CD4-positive, alpha-beta T cell treated with Interleukin-15 for 1 hour (primary cell): Measurements from ENCODE around the gene ZCCHC2.

Source experiments
- DNase-seq: peaks from one replicate; pipeline ENCODE4 v3.0.0-alpha.2; 2020

Gene ZCCHC2

DNA sequence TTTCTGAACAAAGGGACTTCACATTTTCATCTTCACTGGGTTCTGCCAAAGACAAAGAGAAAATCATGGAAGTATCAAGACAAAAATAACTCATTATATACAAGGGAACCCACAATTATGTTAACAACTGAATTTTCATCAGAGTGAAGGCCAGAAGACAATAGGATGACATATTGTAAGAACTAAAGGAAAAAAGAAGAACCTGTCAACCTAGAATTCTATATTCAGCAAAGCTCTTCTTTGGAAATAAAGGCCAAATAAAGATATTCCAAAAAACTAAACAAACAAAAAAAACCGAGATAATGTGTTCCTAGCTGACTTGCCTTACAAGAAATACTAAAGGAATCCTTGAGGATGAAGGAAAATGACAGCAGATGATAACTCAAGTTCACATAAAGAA is 10.3 kb upstream of the ZCCHC2 start:
- no peak for DNase-seq

- DNase-seq = no peak
Observed at GRCh38 chr18:62512996-62513395, 9.8 kb upstream of the ZCCHC2 start.

DNA sequence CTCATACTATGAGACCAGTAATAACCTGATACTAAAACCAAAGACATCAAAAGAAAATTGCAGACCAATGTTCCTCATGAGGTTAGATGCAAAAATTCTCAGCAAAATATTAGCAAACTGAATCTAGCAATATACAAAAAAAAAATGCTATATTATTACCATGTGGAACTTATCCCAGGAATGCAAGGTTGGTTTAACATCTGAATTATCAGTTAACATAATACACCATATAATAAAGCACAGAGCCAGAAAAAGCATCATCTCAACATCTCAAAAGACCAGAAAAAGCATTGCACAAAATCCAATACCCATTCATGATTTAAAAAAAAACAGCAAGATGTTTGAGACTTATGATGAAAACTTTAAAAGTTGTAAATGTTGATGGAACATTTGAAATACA is 8.3 kb upstream of the ZCCHC2 start:
- no peak for DNase-seq

GRCh38 chr18:62516242-62516641 is 6.6 kb upstream of the ZCCHC2 start:
- no peak for DNase-seq

DNA sequence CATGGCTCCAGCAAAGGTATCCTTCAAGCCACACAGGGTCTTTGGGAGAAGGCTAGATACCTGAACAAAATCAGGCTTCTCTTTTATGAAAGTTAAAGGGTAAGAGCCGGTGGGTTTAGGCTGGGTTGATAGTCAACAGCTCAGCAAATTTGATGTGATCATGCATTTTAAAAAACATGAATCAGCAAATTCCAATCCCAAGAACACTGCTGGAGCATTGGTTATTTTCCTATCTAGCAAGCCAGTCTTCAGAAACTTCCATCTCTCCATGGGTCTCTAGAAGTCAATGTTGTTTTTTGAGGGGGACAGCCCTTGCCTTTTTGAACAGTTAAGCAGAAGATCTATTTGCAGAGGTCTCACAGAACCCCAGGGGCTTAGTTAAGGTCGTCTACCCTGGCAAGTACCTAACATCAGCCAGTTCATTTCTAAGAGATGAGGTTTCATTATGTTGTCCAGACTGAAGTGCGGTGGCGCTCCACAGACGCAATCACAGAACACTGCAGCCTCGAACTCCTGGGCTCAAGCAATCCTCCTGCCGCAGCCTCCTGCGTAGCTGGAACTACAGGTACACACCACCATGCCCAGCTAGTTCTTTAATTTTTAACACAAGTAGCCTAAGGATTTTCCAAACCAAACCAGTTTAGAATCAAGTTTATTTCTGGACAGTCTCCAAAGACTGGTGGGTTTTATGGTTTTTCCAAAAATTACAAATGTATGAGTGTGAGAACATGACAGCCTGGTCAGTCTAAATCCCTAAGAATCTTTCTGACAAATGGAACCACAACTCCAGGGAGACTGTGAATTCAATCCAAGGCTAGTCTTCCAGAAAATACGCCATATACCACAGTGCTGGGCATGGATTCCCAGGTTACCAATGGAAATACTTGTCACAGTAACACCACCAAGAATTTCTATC is 4.1 kb upstream of the ZCCHC2 start:
- DNase-seq = no peak

GRCh38 chr18:62519684-62520083 is 3.1 kb upstream of the ZCCHC2 start:
- no peak for DNase-seq

DNA sequence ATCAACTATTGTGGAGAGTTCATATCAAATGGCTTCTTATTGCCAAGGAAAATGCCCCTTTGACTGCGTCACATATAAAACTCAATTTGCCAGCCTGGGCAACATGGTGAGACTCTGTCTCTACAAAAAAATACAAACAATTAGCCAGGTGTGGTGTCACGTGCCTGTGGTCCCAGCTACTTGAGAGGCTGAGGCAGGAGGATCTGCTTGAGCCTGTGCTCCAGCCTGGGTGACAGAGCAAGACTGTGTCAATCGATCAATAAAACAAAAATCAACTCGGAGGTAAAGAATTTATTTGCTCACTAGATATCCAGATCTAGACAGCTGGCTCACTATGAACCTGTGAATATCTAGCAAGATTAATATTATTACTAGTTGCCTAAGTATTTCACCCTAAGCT is 1.7 kb upstream of the ZCCHC2 start:
- DNase-seq = no peak

- no peak for DNase-seq
Observed at GRCh38 chr18:62521593-62521992, 1.2 kb upstream of the ZCCHC2 start.

- DNase-seq = no peak
Observed at GRCh38 chr18:62522178-62522503, 684 bp upstream of the ZCCHC2 start.

- DNase-seq = no peak
Observed at GRCh38 chr18:62523255-62523588, 397 bp downstream of the ZCCHC2 start.

DNA sequence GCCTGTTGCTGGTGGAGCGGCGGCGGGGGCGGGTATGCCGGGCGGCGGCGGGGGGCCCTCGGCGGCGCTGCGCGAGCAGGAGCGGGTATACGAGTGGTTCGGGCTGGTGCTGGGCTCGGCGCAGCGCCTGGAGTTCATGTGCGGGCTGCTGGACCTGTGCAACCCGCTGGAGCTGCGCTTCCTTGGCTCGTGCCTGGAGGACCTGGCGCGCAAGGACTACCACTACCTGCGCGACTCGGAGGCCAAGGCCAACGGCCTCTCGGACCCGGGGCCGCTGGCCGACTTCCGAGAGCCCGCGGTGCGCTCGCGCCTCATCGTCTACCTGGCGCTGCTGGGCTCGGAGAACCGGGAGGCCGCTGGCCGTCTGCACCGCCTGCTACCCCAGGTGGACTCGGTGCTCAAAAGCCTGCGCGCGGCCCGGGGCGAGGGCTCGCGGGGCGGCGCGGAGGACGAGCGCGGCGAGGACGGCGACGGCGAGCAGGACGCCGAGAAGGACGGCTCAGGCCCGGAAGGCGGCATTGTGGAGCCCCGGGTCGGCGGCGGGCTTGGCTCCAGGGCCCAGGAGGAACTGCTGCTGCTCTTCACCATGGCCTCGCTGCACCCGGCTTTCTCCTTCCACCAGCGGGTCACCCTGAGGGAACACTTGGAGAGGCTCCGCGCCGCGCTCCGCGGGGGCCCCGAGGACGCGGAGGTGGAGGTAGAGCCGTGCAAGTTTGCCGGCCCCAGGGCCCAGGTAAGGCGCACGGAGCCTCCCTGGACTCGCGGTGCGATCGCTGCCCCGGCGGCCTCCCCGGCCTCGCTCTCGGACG is 1.0 kb downstream of the ZCCHC2 start:
- DNase-seq = peak; percentile 47

DNA sequence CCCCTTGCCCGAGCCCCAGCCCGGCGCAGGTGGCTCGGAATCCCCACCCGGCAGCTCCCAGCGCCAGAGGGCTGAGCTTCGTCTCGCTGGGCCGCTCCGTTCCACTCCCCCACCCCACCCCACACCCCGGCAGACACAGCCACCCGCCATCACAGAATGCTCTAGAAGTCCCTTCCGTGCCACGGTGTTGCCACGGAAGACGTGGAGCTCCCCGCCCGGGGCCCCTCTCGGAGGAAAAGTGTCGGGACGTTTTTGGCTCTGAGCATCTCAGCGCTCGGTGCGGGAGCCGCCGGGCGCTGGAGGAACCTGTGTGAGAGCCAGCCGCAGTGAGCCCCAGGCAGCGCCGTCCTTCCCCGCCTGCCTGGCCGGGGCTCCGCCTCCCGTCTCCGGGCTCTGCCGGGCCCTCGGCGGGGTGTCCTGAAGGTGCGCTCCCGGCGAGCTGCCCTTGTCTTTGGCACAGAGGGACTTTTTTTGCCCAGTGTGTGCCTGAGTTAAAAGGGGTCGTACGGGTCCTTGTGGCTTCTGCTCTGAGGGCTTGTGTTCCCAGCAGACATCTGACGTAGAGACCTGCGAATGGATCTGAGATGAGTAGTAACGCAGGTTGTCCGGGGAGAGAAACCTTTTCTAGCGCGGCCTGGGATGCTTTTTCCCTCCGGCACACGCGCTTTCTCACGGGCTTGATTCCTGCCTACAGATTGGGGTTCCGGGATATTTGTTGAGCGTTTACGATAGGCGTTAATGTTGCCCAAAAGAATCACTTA is 1.8 kb downstream of the ZCCHC2 start:
- peak; percentile 62 for DNase-seq

DNA sequence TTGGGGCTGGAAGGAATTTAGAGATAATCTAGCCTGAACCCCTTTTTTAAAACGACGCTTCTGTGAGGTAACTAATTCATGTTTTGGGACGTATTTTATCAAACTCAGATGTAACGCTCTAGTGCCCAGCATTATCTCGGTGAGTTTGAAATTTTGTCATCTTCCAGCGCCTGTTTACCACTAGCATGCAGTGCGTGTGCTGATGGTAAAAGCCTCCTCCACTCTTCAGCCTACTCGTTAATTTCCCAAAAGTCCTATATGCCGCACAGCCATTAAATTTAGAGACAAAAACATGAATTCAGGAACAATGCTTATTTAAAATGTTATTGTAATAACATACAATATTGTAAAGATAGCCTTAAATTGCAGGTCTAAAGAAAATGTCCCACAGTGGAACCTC is 2.8 kb downstream of the ZCCHC2 start:
- DNase-seq = no peak

DNA sequence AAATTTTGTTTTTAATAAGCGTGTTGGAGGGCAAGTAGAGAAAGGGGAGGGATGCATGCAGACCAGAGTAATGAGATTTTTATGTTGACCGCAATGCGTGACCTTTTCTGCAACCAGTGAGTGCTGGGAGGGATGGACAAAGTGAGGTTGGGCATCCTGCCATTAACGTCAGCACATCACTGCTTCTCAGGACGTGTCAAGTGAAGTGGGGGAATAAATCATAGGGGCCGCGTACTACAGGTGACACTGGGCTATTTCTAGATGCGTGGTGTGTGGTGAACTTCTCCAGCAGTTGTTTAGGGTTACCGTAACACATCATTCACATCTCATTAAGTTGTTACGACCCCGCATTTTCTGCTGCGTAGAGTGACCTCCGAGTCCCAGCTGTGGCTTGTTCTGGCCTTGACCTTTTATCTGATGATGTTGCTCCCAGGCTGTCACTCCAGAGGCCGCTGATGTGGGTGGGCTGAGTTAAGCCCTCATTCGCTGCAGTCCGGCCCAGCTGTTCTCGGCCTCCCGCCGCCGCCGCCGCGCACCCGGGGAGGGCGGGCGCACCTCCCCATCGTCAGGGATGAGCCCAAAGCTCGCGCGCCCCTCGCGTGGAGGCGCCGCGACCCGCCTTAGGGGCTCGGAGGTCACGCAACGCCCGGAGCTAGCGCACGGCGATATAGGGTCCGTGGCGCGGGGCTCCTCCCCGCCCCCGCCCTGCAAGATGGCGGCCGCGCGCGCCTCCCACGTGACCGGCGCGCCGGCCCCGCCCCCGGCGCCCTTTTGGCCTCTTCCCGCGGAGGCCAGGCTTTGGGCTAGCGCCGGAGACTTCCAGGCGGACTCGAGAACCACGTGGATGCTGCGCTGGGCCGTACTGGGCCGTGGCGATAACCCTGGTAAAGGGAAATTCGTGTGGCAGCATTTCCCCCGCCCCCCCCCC is 3.5 kb downstream of the ZCCHC2 start:
- DNase-seq = peak; percentile 75

DNA sequence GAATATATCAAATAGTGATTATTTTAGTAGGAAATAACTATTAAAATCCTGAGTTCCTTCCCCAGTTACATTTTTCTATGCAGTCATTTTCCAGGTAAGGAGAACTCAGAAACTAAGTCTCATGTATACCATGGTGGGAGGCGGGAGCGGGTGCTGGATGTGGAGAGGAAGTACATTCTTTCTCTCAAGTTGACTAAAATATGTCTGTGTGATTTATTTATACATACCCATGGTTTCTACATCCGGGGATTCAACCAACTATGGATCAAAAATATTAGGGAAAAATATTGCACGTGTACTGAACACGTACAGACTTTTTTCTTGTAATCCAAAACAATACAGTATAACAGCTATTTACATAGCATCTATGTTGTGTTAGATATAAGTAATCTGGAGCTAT is 6.8 kb downstream of the ZCCHC2 start:
- no peak for DNase-seq

DNA sequence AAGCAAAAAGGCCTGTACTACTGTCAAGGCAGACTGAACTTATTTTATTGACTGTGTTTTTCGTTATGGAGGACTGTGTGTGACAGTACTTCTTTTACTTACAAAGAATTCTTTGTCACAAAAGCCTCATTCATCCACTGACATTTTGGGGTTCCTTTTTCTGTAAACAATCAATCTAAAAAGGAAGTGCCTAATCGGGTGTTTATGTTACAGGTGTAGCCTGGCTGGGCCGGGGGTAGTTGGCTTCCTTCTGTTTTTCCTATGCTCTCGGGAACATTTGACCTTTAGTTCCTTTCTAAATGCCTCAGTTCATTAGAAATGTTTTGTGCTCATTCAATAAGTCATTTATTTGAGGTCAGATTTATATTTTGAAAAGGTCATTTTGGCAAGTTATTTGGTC is 8.3 kb downstream of the ZCCHC2 start:
- DNase-seq = no peak

- no peak for DNase-seq
Observed at GRCh38 chr18:62531931-62532330, 9.1 kb downstream of the ZCCHC2 start.

DNA sequence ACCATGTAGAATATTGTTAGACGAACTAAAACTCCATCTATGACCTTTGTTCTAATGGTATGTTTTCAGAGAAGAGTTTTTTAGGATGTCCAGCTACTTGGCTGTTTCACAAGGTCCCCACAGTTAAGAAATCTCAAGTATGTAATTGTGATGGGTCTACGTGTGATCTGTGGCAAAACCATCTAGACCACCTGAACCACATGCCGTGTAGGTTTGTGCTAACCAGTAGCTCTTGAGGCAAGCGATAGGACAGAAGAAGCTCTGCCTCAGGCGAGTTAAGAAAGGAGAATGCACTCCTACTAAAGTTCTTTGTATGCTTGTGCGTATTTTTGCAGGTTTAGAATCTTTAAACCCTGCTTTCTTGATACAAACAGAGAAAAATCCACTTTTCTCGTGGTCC is 13.2 kb downstream of the ZCCHC2 start:
- no peak for DNase-seq

DNA sequence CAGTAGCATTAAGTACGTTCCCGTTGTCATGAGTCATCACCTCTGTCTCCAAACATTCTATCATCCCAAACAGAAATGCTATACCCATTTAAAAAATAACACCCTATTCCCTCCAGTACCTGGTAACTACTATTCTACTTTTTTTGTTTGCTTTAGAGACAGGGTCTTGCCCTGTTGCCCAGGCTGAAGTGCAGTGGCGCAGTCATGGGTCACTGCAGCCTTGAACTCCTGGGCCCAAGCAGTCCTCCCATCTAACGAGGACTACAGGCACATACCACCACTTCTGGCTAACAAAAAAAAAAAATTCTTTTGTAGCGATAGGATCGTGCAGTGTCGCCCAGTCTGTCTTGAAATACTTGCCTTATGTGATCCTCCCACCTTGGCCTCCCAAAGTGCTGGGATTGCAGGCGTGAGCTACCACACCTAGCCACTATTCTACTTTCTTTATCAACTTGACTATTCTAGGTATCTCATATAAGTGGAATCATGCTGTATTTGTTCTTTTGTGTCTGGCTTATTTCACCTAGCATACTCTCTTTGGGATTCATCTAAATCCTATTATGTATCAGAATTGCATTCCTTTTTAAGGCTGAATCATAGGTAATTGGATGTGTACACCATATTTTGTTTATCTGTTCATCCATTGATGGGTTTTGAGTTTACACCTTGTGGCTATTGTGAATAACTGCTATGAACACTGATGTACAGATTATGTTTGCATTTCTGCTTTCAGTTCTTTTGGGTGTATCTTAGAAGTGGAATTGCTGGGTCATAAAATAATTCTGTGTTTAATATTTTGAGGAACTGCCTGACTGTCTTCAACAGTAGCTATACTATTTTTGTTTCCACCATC is 14.4 kb downstream of the ZCCHC2 start:
- DNase-seq = no peak

DNA sequence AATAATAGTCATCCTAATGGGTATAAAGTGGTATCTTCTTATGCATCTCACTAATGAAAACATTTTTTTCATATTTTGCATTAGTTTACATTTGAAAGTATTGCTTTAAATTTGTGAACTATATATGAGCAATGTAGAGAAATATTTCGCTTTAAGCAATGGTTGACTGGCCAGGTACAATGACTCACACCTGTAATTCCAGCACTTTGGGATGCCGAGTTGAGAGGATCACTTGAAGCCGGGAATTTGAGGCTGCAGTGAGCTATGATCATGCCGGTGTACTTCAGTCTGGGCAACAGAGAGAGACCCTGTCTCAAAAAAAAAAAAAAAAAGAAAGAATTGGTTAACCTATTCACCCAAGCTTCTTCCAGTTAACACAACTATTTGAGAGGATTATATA is 15.1 kb downstream of the ZCCHC2 start:
- DNase-seq = no peak

DNA sequence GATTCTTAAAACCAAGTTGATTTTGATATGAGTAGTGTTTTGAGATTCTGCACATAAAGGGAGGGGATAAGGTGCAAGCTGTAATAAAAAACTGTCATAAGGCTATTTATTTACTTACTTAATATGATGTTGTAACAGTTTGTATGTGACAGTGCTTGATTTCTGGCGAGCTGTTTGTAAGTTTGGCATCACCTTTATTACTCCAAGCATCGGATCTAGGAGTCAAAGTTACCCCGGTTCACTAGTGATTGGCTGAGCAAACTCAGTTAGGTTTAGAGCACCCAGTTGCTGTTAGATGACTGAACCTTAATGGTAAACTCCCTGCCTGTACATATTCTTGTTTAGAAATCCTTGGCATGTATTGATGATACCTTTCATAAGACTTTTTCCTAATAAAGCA is 16.1 kb downstream of the ZCCHC2 start:
- DNase-seq = no peak
